ENCODE results near the gene MAGI1. TPM values are rescaled to one million over a fixed set of nuclear protein-coding genes. Genes with fewer than 3 reads are reported as not detected.

The MAGI1 gene
- total and polyA plus RNA-seq, 4 donors = 9.9 to 88.1 (median 24.6) TPM

GRCh38 chr3:65888980-65889706 is 149.6 kb downstream of the MAGI1 start:
- Histone ChIP-seq H3K9ac (ENCODE audit: insufficient read depth in 1 of 2, low read length in 2 of 2) (no peak overlapping the region), H3K27ac (ENCODE audit: low read depth in 1 of 2, low read length in 1 of 2) (peak overlapping the region in 1 of 2 donors; percentile 89), H3K4me3 (no peak overlapping the region), H3K4me1 (ENCODE audit: control insufficient read depth in 5 of 5, insufficient read depth in 5 of 5, low read length in 5 of 5) (peaks cover under 1 to 11% (median 1%) of the 10 kb centered on the region in 5 donors), H3K36me3 (ENCODE audit: control insufficient read depth in 4 of 4, insufficient read depth in 4 of 4, low read length in 4 of 4) (no peaks in the 10 kb centered on the region), H3K27me3 (ENCODE audit: control insufficient read depth in 3 of 3, insufficient read depth in 3 of 3, low read length in 2 of 3) (no peaks in the 10 kb centered on the region), H3K9me3 (ENCODE audit: control insufficient read depth in 4 of 4, insufficient read depth in 3 of 4, low read length in 3 of 4) (no peaks in the 10 kb centered on the region)
- DNase-seq (no peak), ATAC-seq (ENCODE audit: insufficient read depth, low FRiP score) (peak; percentile 62)
- WGBS, 2 donors = 71 to 83% methylated on average over 4 of the region's 4 CpGs
- no peak for TF ChIP-seq CTCF (IDR thresholded peaks at IDR 0.05; ENCODE audit: control extremely low read depth, extremely low read depth)

DNA sequence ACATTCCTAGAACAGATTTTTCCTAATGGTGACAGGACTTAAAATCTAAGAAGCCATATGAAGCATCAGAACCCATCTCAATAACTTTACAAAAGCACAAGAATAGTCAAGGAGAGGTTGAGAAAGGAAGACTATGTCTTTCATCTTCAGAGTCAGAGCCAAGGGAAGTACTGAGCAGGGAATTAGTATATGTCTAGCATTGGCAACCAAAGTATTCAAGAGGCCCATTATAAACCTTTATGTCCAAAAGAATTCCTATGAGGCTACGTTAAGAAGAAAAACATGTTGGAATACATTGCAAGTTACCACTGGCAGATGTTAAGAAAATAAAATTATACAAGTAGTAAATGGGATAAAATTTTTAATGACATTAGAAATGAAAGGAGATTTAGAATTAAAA is 150.5 kb downstream of the MAGI1 start:
- TF ChIP-seq CTCF (IDR thresholded peaks at IDR 0.05; ENCODE audit: control extremely low read depth, extremely low read depth) = no peak
- peak overlapping the region in 1 of 2 donors; percentile 33 for H3K27ac ChIP-seq (ENCODE audit: low read depth in 1 of 2, low read length in 1 of 2)

GRCh38 chr3:65886391-65886790 is 152.3 kb downstream of the MAGI1 start:
- ATAC-seq (ENCODE audit: insufficient read depth, low FRiP score) (no peak), DNase-seq (no peak)
- H3K4me1 ChIP-seq (ENCODE audit: control insufficient read depth in 5 of 5, insufficient read depth in 5 of 5, low read length in 5 of 5) = peaks cover 5 to 11% (median 6%) of the 10 kb centered on the region in 5 donors
- H3K4me3 ChIP-seq = no peak overlapping the region
- TF ChIP-seq CTCF (IDR thresholded peaks at IDR 0.05; ENCODE audit: control extremely low read depth, extremely low read depth) = no peak
- no peak overlapping the region for H3K27ac ChIP-seq (ENCODE audit: low read depth in 1 of 2, low read length in 1 of 2)
- H3K9ac ChIP-seq (ENCODE audit: insufficient read depth in 1 of 2, low read length in 2 of 2) = no peak overlapping the region
- no peaks in the 10 kb centered on the region for H3K9me3 ChIP-seq (ENCODE audit: control insufficient read depth in 4 of 4, insufficient read depth in 3 of 4, low read length in 3 of 4)
- whole genome bisulfite sequencing, 2 donors = 90 to 92% methylated on average over 5 of the region's 5 CpGs
- no peaks in the 10 kb centered on the region for H3K27me3 ChIP-seq (ENCODE audit: control insufficient read depth in 3 of 3, insufficient read depth in 3 of 3, low read length in 2 of 3)
- no peaks in the 10 kb centered on the region for H3K36me3 ChIP-seq (ENCODE audit: control insufficient read depth in 4 of 4, insufficient read depth in 4 of 4, low read length in 4 of 4)

More for the DNA sequence above, 150.5 kb downstream of the MAGI1 start:
- Histone ChIP-seq H3K27me3 (ENCODE audit: control insufficient read depth in 3 of 3, insufficient read depth in 3 of 3, low read length in 2 of 3) (no peaks in the 10 kb centered on the region), H3K9ac (ENCODE audit: insufficient read depth in 1 of 2, low read length in 2 of 2) (no peak overlapping the region), H3K9me3 (ENCODE audit: control insufficient read depth in 4 of 4, insufficient read depth in 3 of 4, low read length in 3 of 4) (no peaks in the 10 kb centered on the region), H3K4me1 (ENCODE audit: control insufficient read depth in 5 of 5, insufficient read depth in 5 of 5, low read length in 5 of 5) (peaks cover 1 to 6% (median 5%) of the 10 kb centered on the region in 5 donors), H3K4me3 (no peak overlapping the region), H3K36me3 (ENCODE audit: control insufficient read depth in 4 of 4, insufficient read depth in 4 of 4, low read length in 4 of 4) (no peaks in the 10 kb centered on the region)
- 84 to 85% methylated on average over 1 of the region's 1 CpG for WGBS, 2 donors
- ATAC-seq (ENCODE audit: insufficient read depth, low FRiP score) (no peak), DNase-seq (no peak)

Data from lung (tissue), 12 donors.